ENCODE data around the gene POT1. TPM values are rescaled to one million over a fixed set of nuclear protein-coding genes. Genes with fewer than 3 reads are reported as not detected.
"Not testable (repeated sequence)": the region's sequence is repeated elsewhere in the genome, so short reads cannot be mapped to it uniquely, and the experiment has no call there.

The POT1 gene
- total and polyA plus RNA-seq, 2 of the 13 experiments (the other 11 are each of a cell fraction or from before 2014, with no cell fraction given), result 21.7 to 23.4 TPM

DNA sequence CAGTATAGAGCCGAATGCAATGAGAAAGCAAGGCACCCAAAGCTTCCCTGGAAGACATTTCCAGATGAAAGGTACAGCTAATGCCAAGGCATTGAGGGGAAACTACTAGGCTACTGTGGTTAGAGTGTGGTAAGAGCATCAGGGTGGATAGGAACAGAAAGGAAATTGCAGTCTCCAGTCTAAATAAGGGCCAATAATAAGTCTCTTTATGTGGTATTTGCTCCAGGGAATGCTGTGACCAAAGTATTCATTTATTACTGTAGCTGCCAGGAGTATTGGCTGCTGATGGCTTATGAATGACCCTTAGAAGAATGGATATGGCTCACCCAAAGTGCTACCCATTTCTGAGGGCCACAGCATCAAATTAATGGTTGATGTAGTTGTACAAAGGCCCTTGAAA lies 30.1 kb upstream of the POT1 start:
- POLR2A ChIA-PET, result no interaction called here
- no peak for DNase-seq (ENCODE audit: low spot score)
- in situ Hi-C loops (cut with HindIII; ENCODE audit: extremely low pct_ligation_motif_present, low pct_unique_long_range_greater_than_20kb) (no loop called here), intact Hi-C loops (cut with micrococcal nuclease; ENCODE audit: unreplicated experiment) (no loop called here)
- no peak for FAIRE-seq
- no peaks in the 10 kb centered on the region for H3K4me1 ChIP-seq (ENCODE audit: insufficient read depth, low read length)
- H3K27ac ChIP-seq (ENCODE audit: extremely low read length, insufficient read depth, low read length), result no peak overlapping the region
- H3K4me3 ChIP-seq (replicated peaks in 1 of 3; ENCODE audit: insufficient read depth in 1 of 3, low read depth in 2 of 3, low read length in 3 of 3), result no peak overlapping the region
- no peak for TF ChIP-seq ZSCAN30 (CRISPR knock-in tag; IDR thresholded peaks at IDR 0.05)
- no peak for TF ChIP-seq ZSCAN9 (CRISPR knock-in tag; IDR thresholded peaks at IDR 0.05; ENCODE audit: borderline replicate concordance)
- no peak for TF ChIP-seq ZNF160 (CRISPR knock-in tag; IDR thresholded peaks at IDR 0.05)
- TF ChIP-seq ZNF124 (CRISPR knock-in tag; IDR thresholded peaks at IDR 0.05), result no peak
- TF ChIP-seq MED1 (CRISPR knock-in tag; IDR thresholded peaks at IDR 0.05), result no peak
- TF ChIP-seq, protein P1, sequence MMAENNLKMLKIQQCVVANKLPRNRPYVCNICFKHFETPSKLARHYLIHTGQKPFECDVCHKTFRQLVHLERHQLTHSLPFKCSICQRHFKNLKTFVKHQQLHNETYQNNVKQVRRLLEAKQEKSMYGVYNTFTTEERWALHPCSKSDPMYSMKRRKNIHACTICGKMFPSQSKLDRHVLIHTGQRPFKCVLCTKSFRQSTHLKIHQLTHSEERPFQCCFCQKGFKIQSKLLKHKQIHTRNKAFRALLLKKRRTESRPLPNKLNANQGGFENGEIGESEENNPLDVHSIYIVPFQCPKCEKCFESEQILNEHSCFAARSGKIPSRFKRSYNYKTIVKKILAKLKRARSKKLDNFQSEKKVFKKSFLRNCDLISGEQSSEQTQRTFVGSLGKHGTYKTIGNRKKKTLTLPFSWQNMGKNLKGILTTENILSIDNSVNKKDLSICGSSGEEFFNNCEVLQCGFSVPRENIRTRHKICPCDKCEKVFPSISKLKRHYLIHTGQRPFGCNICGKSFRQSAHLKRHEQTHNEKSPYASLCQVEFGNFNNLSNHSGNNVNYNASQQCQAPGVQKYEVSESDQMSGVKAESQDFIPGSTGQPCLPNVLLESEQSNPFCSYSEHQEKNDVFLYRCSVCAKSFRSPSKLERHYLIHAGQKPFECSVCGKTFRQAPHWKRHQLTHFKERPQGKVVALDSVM (CRISPR knock-in tag; IDR thresholded peaks at IDR 0.05), result no peak
- no peak for TF ChIP-seq KLF11 (CRISPR knock-in tag; IDR thresholded peaks at IDR 0.05)
- TF ChIP-seq, protein P2, sequence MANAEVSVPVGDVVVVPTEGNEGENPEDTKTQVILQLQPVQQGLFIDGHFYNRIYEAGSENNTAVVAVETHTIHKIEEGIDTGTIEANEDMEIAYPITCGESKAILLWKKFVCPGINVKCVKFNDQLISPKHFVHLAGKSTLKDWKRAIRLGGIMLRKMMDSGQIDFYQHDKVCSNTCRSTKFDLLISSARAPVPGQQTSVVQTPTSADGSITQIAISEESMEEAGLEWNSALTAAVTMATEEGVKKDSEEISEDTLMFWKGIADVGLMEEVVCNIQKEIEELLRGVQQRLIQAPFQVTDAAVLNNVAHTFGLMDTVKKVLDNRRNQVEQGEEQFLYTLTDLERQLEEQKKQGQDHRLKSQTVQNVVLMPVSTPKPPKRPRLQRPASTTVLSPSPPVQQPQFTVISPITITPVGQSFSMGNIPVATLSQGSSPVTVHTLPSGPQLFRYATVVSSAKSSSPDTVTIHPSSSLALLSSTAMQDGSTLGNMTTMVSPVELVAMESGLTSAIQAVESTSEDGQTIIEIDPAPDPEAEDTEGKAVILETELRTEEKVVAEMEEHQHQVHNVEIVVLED (CRISPR knock-in tag; IDR thresholded peaks at IDR 0.05; ENCODE audit: borderline replicate concordance), result no peak
- no peak for TF ChIP-seq RARA (CRISPR knock-in tag; IDR thresholded peaks at IDR 0.05)
- TF ChIP-seq MATR3 (CRISPR knock-in tag; IDR thresholded peaks at IDR 0.05), result no peak
- TF ChIP-seq ZNF180 (CRISPR knock-in tag; IDR thresholded peaks at IDR 0.05; ENCODE audit: borderline replicate concordance, low read depth), result no peak
- H3K36me3 ChIP-seq (replicated peaks in 1 of 2; ENCODE audit: control insufficient read depth in 1 of 2, insufficient read depth in 2 of 2, low read length in 2 of 2), result no peaks in the 10 kb centered on the region
- WGBS (ENCODE audit: low lambda C conversion rate), result 3% methylated on average over 1 of the region's 1 CpG
- H3K27me3 ChIP-seq (ENCODE audit: control insufficient read depth in 1 of 2, insufficient read depth in 2 of 2, low read length in 2 of 2), result no peaks in the 10 kb centered on the region
- no peak overlapping the region for H3K9ac ChIP-seq (ENCODE audit: insufficient read depth, low read depth, low read length)
- no peak for ATAC-seq
- CTCF ChIA-PET (ENCODE audit: low intra/inter-chr PET ratio, low total read pairs), result no interaction called here
- no peak overlapping the region for H2AFZ ChIP-seq (ENCODE audit: low read length)
- H4K20me1 ChIP-seq (ENCODE audit: insufficient read depth, low read length), result no peaks in the 10 kb centered on the region
- H3K4me2 ChIP-seq (ENCODE audit: low read depth, low read length), result no peak overlapping the region
- peaks cover 17% of the 10 kb centered on the region; the same call in 1 of the 2 replicates for H3K9me3 ChIP-seq (ENCODE audit: low read length)
- no TSS peak for BruUV-seq (replicated peaks)
- no peaks in the 10 kb centered on the region for H3K79me2 ChIP-seq (ENCODE audit: insufficient read depth, low read length)

DNA sequence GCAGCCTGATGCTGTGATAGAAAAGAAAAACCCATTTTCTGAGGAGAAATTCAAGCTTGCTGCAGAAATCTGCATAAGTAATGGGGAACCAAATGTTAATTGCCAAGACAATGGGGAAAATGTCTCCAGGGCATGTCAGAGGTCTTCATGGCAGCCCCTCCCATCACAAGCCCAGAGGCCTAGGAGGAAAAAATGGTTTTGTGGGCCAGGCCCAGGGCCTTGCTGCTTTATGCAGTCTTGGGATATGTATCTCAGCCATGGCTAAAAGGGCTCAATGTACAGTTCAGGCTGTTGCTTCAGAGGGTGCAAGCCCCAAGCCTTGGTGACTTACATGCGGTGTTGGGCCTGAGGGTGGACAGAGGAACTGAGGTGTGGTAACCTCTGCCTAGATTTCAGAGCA lies 28.3 kb upstream of the POT1 start:
- in situ Hi-C loops (cut with HindIII; ENCODE audit: extremely low pct_ligation_motif_present, low pct_unique_long_range_greater_than_20kb); H3K4me2 ChIP-seq (ENCODE audit: low read depth, low read length); H3K9ac ChIP-seq (ENCODE audit: insufficient read depth, low read depth, low read length); ATAC-seq; H2AFZ ChIP-seq (ENCODE audit: low read length); H3K27me3 ChIP-seq (ENCODE audit: control insufficient read depth in 1 of 2, insufficient read depth in 2 of 2, low read length in 2 of 2); H3K27ac ChIP-seq (ENCODE audit: extremely low read length, insufficient read depth, low read length); FAIRE-seq; H3K79me2 ChIP-seq (ENCODE audit: insufficient read depth, low read length); H3K36me3 ChIP-seq (replicated peaks in 1 of 2; ENCODE audit: control insufficient read depth in 1 of 2, insufficient read depth in 2 of 2, low read length in 2 of 2); POLR2A ChIA-PET; intact Hi-C loops (cut with micrococcal nuclease; ENCODE audit: unreplicated experiment); CTCF ChIA-PET (ENCODE audit: low intra/inter-chr PET ratio, low total read pairs); H3K4me1 ChIP-seq (ENCODE audit: insufficient read depth, low read length); H3K4me3 ChIP-seq (replicated peaks in 1 of 3; ENCODE audit: insufficient read depth in 1 of 3, low read depth in 2 of 3, low read length in 3 of 3); DNase-seq (ENCODE audit: low spot score); BruUV-seq (replicated peaks); H4K20me1 ChIP-seq (ENCODE audit: insufficient read depth, low read length): not testable (repeated sequence)
- WGBS (ENCODE audit: low lambda C conversion rate), result 50% methylated on average over 1 of the region's 1 CpG
- peaks cover 17% of the 10 kb centered on the region; the same call in 1 of the 2 replicates for H3K9me3 ChIP-seq (ENCODE audit: low read length)

All from HepG2 (cell line).